SK-N-MC (cell line): ENCODE results near the gene AQP11.

ENCODE experiments used
- EZH2 ChIP-seq: fragments of 200-600 bp; sonication (generic); IDR thresholded peaks from one replicate; pipeline ENCODE4 v1.6.1; 2017; ENCODE audit warnings: antibody characterized with exemption
- FOXP2 ChIP-seq: optimal IDR thresholded peaks from 2 replicates; pipeline ENCODE3; 2011; ENCODE audit warnings: mild to moderate bottlenecking, moderate library complexity; ENCODE audit not compliant: insufficient read depth; ENCODE audit errors: extremely low read length, control extremely low read depth
- POLR2AphosphoS5 ChIP-seq: IDR thresholded peaks from 2 replicates; pipeline ENCODE4 v1.6.1; 2012; ENCODE audit warnings: mild to moderate bottlenecking, low read depth, low read length, borderline replicate concordance

GRCh38 chr11:77654770-77655434, 65.1 kb downstream of the AQP11 start:
- TF ChIP-seq EZH2: no peak
- TF ChIP-seq POLR2AphosphoS5: no peak
- TF ChIP-seq FOXP2: no peak
